Stimulated activated CD4-positive, alpha-beta T cell treated with anti-CD3 and anti-CD28 coated beads, Interleukin-1b, Interleukin-23, amount 100 ng/mL, for 24 hours (primary cell): Measurements from ENCODE around the gene OR1I1.
A peak's percentile ranks its signal among the peaks of the same experiment; 100 is the strongest.

ENCODE experiments used
- DNase-seq, 4 experiments: peaks; one replicate each; pipeline ENCODE4 v3.0.0-alpha.2; 2020; ENCODE audit warnings: low read depth in 4 of 4, low spot score in 1 of 4

The OR1I1 gene

DNA sequence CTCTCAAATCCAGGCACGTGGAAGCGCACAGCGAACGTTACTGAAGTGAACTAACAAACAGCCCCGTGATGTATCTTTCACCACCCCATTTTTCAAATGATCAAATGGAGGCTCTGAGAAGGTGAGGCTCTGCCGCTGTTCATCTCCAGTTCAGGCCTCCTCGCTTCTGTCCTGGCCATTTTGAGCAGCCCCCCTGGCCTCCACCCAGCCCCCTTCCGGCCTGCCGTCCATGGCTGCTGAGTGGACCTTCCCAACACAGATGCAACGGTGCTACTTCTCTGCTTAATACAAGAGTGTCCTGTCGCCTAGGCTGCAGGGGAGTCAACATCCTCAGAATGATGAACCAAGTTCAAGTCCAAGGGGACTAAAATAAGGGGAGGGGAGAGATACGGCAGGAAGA lies 34.8 kb downstream of the OR1I1 start:
- DNase-seq: no peak

DNA sequence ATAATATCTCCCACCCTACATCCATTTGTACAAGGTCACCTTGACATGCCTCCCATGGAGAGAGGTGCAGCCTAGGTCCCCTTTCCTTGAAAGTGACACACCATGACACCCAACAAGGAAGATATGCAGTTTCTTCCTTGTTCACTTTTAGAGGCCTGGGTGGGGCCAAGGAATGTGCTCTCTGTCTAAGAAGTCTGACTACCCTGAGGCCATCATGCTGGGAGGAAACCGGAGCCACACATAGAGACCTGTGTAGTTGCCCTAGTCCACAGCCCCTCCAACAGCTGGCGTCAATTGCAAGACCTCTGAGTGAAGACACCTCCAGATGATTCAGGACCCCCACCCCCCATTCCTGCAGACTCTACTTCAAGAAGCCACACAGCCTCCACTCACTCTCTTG lies 36.2 kb downstream of the OR1I1 start:
- no peak for DNase-seq

DNA sequence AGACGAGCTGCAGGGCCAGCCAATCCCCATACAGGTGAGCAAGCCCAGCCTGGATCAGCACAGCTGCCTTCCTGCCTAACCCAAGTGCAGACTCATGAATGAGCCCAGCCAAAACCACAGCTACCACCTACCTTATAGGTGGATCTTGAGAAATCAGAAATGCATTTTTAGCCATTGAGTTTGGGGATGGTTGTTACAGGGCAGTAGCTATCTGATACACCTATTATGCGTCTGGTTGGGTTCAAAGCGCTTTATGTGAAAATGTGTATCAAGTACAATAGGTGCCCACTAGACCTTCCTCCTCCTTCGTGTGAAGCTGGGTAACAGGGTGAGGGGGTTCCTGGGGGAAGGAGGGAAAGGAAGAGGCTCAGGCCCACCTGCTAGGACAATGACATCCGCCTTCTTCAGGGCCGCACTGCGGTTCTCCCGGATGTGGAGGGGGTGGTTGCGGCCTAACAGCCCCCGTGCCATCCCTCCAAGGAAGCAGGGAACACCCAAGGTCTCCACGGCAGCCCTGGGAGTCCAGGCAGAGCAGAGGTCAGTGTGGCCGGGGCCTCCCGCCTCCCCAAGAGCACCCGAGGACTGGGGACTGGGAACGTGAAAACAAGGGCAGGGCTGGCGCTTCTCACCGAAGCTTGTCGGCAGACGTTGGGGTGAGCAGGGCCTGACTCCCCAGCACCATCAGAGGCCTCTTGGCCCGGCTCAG lies 36.9 kb downstream of the OR1I1 start:
- no peak for DNase-seq

DNA sequence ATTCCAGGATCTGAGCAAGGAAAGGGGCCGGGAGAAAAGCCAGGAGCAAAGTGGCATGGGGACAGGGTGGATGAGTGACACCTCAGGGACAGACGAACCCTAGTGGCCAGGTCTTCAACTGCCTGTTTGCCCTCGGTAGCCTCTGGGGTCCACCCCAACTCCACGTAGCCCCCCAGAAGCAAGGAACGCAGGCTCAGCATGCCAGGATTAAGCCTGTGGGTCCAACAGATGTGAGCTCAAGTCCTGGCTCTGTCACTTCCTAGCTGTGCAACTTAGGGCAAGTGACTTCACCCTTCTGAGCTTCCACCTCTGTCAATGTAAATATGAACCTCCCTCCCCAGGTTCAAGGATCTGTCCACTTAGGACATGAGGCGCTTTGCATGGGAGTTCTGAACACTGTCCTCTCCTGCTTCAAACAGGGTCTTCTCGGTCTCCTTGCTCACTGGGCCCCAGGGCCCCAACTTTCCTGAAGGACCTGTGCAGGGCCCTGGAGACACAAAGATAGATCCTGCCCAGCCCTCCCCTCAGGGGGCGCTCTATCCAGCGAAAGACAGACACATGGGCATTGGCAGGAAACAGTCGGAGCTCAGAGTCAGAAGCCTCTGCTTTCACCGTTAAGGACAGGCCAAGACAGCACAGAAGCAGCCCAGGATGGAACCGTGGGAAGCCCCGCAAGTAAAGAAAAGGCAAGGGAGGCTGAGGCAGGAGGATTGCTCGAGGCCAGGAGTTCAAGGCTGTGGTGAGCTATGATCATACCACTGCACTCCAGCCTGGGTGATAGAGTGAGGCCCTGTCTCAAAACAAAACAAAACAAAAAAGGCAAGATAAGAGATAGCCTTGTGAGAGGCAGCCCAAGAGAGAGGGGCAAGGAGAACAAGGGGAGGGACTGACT lies 38.4 kb downstream of the OR1I1 start:
- DNase-seq: no peak

DNA sequence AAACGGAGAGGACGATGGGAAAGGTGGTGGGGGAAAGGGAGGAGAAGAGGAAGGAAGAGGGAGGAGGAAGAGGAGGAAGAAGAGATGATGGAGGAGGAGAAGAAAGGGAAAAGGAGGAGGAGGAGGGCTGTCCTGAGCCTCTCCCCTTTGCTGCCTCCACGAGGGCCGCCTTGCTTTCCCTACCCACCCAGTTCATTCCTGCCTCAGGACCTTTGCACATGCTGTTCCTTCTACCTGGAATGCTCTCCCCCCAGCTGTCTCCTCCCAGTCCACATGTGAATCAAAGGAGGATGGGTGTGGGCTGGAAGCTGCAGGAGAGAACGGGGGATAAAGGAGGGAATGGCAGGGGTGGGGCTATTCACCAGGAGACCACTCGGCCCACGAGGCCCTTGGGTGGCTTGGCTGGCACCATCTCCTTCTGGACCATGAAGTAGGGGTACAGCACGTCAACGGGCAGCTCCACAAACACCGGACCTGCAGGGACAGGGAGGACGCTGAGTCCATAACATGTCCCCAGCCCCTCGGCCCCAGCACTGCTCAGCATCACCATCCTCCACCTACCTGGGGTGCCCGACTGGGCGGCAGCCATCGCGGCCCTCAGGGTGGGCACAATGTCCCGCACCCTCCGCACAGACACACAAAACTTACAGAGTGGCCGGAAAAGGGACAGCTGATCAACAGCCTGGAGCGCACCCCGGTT lies 40.5 kb downstream of the OR1I1 start:
- DNase-seq: no peak

DNA sequence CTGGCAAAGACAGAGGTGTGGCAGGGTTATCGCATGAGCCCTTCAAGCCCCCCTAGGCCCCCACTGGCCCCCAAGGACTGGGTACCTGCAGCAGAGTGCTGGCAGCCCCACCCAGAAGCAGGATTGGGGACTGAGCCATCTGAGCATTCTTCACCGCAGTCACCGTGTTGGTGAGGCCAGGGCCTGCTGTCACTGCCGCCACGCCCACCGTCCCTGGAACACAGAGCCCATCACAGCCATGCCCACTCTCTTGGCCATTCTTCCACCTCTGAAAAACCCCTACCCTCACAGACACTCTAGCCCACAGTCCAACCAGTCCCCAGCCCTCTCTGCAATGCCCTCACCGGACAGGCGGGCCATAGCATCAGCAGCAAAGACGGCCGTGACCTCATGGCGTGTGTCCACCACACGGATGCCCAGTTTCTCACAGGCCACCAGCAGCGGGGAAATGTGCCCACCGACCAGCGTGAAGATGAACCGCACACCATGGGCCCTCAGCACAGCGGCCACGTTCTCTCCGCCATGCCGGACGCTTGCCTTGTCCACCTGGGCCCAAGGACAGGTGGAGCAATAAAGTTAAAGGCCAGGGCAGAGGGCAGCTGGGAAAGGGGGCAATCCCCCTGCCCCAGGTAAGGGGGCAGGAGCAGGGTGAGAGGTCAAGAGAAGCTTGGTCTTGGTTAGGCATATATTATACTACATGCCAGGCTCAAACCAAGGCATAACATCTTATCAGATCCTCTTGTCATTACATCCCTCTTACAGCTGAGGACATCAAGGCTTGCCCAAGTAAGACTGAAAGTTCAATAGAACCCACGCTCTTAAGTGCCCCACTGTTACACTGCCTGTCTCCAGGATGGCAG lies 41.2 kb downstream of the OR1I1 start:
- no peak for DNase-seq

DNA sequence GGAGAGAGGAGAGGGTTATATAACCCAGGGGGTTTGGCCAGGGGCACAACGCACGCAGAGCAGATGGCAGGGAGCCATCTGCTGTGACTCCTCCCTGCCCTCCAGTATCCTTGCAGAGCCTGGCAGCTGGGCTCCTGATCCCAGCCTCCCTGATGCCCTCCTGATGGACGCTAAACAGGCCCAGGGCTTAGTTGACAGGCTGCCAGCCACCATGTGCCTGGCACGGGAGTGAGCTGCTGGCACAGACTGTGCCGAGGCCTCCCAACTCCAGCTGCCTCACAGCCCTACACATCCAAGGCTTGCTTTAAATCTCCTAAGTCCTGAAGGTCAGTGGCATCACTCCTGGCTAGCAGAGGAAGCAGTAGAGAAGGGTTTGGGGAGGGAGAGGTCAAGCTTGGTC lies 41.9 kb downstream of the OR1I1 start:
- no peak for DNase-seq

DNA sequence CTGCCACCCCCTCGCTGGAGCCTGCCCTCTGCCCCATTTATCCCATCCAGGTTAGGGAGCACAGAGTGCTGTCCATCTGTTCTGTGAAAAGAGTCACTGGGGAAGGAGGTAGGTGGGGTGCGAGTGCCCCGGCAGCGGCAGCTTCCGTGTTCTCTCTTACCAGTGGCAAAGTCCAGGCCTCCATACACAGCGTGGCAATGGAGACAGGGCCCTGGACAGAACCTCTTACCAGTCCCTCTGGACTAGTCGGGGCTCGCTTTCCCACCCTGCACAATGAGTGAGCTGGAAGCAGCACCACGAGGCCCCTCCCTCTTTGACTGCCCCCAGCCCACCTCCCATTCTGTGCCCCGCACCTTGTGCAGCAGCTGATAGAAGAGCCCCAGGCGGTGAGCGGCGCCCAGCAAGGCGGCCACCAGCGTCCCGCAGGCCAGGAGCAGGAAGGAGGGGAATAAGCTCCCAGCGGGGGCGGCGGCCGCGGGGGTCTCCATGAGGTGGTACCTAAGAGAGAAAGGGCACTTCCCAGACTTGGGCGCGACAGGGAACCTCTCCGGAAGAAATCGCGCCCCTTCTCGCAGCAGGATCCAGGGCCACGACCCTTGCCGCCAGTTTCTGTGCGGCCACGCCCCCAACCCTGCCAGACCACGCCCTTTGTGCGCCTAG lies 42.7 kb downstream of the OR1I1 start:
- DNase-seq: peak in 1 of 4 experiments; percentile 77

DNA sequence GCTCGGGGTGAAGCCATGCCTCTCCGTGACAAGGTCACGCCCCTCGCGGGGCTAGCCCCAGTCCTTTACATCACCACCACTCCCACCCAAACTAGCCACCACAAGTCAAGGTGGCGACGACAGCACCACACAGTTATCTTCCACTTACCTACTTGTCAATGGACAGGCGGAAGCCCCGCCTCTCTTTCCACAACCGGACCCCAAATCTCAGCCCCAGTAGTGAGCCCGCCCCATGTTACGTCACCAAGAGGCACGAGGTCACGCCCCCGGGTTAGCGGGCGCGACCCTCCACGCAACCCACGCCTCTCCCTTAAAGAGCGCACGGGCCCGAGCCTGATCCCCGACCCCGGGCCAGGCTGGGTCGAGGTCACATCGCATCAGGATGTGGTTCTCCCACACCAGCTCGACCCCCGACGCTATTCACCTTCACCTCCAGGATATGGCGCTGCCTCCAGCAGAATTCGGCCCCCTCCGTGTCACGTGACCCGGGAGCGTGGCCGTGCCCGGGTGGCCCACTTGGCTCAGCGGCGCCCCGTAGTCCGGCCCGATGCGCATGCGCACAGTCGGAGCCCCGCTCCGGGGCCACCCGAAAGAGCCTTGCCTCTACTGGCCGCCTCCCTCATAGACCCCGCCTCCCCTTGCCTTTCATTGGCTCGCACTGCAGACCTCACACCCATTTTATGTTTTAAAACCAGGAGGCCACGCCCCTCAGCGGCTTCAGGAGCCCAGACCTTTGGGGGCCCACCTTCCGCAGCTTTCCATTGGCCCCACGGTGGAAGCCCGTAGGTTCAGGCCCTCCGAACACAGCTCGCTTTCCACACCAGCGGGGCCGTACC lies 43.4 kb downstream of the OR1I1 start:
- peak; percentile 94 to 98 (median 95) for DNase-seq

DNA sequence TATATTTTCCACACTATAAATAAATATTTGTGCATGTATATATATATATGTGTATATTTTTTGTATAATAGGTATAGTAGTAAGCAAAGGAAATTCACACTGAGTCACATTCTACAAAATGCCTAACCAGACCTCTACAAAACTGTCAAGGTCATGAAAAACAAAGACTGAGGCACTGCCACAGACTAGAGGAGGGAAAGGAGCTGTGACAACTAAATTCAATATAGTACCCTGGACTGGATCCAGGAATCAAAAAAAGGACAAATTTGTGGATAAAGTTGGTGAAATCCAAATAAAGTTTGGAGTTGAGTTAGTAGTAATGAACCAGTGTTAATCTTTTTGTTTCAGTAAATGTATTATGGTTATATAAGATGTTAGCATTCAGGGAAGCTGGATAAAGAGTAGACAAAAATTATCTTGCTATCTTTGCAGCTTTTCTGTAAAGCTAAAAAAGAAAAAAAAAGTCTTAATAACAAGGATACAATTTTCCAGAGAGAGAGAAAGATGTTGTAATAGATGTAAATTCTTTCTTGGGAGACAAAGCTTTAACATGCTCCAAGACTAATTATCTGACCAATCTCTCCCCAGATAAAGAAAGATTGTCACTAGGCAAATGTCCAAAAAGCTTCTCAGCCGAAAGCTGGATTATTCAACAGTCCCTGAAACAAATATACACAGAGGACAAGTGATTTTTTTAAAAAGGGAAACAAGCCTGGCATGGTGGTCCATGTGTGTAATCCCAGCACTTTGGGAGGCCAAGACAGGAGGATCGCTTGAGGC lies 44.3 kb downstream of the OR1I1 start:
- no peak for DNase-seq

DNA sequence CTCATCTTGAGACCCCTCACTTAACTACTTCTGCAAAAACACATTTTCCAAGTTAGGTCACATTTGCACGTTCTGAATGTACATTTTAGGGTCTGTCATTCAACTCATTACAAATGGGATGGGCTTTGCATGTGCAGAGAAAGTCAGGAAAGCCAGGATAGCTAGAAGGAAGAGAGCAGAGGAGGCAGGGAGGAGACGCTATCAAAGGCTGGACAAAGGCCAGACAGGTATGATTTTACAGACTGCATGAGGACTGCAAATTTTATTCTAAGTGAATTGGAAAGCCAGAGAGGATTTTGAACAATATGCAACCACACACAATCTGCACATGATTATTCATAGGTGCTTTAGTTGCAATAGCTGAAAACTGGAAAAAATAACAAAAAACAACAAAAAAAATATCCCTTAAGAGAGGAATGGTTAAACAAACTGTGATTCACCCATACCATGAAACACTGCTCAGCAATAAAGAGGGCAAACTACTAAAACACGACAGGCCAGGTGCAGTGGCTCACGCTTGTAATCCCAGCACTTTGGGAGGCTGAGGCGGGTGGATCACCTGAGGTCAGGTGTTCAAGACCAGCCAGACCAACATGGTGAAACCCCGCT lies 46.3 kb downstream of the OR1I1 start:
- no peak for DNase-seq

DNA sequence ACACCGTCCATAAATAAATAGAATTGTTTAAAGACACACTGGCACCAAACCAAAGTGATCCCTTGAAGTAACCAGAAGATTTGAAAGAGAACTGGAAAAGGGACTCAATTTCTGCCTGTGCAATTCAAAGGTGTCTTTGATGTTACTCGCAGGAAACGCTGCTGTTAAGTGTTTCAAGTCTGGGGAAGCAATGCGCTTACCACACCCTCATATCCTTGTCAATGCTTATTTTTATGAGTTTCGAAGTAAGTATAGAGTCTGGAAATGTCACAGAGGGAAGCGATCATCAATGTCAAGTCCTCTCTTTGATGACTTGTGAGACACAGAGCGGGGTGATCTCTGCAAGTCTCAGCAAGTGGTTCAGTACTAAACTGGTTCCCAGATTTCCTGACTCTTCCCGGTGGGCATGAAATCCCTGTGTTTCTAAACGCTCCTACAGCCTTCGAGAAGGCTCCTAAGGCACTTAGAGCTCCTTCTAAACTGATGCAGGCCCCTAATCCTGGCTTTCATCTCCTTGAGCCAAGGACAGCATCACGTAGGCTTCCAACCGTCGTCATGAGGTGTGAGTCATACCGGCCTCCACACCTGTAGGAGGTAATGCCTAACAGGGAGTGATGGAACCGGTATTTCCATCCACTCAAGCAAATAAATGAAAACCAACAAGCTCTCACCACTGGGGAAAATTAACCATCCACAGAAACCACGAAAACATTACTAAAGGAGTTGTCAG lies 48.0 kb downstream of the OR1I1 start:
- DNase-seq: peak in 2 of 4 experiments; percentile 13 to 38

DNA sequence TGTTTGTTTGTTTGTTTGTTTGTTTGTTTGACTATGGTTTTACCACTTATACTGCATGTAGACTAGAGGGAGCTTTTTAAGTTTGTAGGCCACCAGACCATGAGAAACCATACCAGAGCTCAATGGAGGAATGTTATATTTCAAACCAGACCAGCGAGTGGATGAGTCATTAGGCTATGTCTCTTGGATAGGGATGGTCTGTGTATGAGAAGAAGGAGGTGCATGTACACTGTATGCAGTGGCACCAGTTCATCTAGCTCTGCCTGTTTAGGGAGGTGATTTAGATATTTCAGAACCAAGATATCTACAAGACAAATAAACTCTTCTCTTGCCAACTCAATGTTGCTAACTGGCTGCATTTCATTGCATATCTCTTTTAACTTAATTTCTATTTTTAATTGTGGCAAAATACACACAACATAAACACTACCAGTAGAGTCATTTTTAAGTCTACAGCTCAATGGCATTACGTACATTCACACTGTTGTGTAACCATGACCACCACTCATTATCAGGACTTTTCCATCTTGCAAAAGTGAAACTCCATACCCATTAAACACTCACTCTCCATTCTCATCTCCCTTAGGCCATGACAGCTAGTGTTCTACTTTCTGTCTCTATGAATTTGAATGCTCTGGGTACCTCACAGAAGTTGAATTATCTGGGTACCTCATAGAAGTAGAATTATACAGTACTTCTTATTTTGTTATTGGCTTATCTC lies 54.4 kb downstream of the OR1I1 start:
- DNase-seq: no peak

DNA sequence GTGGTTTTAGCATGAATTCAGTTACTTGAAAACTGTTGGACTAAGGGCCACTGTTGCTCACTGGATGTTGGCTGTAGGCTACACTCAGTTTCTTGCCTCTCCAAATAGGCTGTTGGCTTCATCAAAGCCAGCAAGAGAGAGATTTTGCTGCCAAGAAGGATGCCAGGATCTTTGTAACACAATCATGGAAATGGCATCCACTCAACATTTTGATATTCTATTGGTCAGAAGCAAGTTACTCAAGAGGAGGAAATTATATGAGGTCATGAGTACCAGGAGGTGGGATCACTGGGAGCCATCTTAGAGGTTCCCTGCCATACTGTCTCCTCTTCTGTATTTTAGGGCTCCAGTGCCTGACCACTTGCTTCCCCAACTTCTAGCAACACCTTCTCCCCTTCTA lies 55.8 kb downstream of the OR1I1 start:
- DNase-seq: no peak

DNA sequence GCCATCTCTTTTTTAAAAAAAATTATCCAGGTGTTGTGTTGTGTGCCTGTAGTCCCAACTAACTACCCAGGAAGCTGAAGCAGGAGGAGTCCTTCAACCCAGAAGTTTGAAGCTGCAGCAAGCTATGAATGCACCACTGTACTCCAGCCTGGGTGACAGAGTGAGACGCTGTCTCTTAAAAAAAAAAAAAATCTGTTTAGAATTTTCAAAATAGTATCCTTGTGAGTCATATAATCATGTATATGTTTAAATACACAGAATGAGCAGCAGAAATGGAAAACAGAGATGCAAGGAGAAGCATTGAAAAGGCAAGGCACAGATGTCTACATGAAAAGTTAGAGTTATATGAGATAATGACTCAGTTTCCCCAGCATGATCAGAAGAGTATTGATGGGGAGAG lies 56.4 kb downstream of the OR1I1 start:
- DNase-seq: no peak

DNA sequence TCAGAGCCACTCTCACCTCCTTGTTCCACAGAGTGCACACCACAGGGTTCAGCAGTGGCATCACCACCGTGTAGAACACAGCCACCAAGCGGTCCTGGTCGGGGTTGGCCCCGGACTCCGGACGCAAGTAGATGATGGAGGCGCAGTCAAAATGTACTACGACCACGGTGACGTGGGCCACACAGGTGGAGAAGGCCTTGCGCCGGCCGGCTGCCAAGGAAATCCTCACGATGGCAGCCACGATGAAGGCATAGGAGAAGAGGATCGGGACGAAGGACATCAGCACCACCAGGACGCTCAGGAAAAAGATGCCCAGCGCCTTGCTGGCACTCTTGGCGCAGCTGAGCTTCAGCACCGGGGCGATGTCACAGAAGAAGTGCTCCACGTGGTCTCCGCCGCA lies 59.1 kb downstream of the OR1I1 start:
- DNase-seq: no peak

DNA sequence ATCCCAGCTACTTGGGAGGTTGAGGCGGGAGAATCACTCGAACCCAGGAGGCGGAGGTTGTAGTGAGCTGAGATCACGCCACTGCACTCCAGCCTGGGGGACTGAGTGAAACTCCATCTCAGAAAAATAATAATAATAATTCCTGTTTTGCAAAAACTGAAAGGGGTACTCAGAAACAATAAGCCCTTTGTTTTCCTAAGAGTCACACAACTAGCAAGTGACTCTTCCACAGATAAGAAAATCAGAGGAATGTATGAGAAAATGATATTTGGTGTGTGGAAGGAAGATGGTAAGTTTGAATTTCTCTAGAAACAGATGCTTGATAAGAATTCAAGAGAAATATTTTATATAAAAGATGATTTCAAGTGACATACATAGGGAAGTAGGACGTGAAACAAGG lies 60.3 kb downstream of the OR1I1 start:
- no peak for DNase-seq
